ENCODE measurements around the gene TAF6. TPM values are rescaled to one million over a fixed set of nuclear protein-coding genes. Genes with fewer than 3 reads are reported as not detected.

The TAF6 gene
- total RNA-seq, 1 experiment from 2014 or later = 50.5 TPM

- peaks cover 54% of the 10 kb centered on the region for H3K27me3 Mint-ChIP-seq (ENCODE audit: unreplicated experiment)
- no peaks in the 10 kb centered on the region for H3K9me3 Mint-ChIP-seq (ENCODE audit: low read depth, unreplicated experiment)
- CTCF ChIA-PET = interaction anchor here (1.0 kb wide), 1 partner anchor 18 kb away, joined by 4 read pairs; the partner anchor contains the start of gene LAMTOR4
- DNase-seq = no peak
- H3K27ac Mint-ChIP-seq (ENCODE audit: unreplicated experiment) = no peak overlapping the region
- no TSS peak for BruUV-seq (replicated peaks)
- no peak overlapping the region for H3K4me3 Mint-ChIP-seq (ENCODE audit: low read depth, unreplicated experiment)
- intact Hi-C loops (cut with micrococcal nuclease; ENCODE audit: unreplicated experiment) = no loop called here
- TF ChIP-seq CTCF (IDR thresholded peaks at IDR 0.05; ENCODE audit: unreplicated experiment) = no peak
- H3K4me1 Mint-ChIP-seq (ENCODE audit: low read depth, unreplicated experiment) = peaks cover 27% of the 10 kb centered on the region
- peaks cover 7% of the 10 kb centered on the region for H3K36me3 Mint-ChIP-seq (ENCODE audit: insufficient read depth, unreplicated experiment)
Observed at GRCh38 chr7:100166317-100166940, 47.3 kb upstream of the TAF6 start.

- Mint-ChIP-seq H3K4me3 (ENCODE audit: low read depth, unreplicated experiment) (no peak overlapping the region), H3K27me3 (ENCODE audit: unreplicated experiment) (peaks cover 36% of the 10 kb centered on the region), H3K9me3 (ENCODE audit: low read depth, unreplicated experiment) (no peaks in the 10 kb centered on the region), H3K36me3 (ENCODE audit: insufficient read depth, unreplicated experiment) (peaks cover 18% of the 10 kb centered on the region), H3K4me1 (ENCODE audit: low read depth, unreplicated experiment) (peaks cover 17% of the 10 kb centered on the region), H3K27ac (ENCODE audit: unreplicated experiment) (no peak overlapping the region)
- BruUV-seq (replicated peaks) = no TSS peak
- no peak for TF ChIP-seq CTCF (IDR thresholded peaks at IDR 0.05; ENCODE audit: unreplicated experiment)
- no peak for DNase-seq
- intact Hi-C loops (cut with micrococcal nuclease; ENCODE audit: unreplicated experiment) = no loop called here
- CTCF ChIA-PET = no interaction called here
Observed at GRCh38 chr7:100163871-100164270, 44.7 kb upstream of the TAF6 start.

- Mint-ChIP-seq H3K36me3 (ENCODE audit: insufficient read depth, unreplicated experiment) (peaks cover 19% of the 10 kb centered on the region), H3K27ac (ENCODE audit: unreplicated experiment) (no peak overlapping the region), H3K27me3 (ENCODE audit: unreplicated experiment) (peaks cover 28% of the 10 kb centered on the region), H3K4me1 (ENCODE audit: low read depth, unreplicated experiment) (peaks cover 10% of the 10 kb centered on the region), H3K9me3 (ENCODE audit: low read depth, unreplicated experiment) (no peaks in the 10 kb centered on the region), H3K4me3 (ENCODE audit: low read depth, unreplicated experiment) (no peak overlapping the region)
- TF ChIP-seq CTCF (IDR thresholded peaks at IDR 0.05; ENCODE audit: unreplicated experiment) = no peak
- intact Hi-C loops (cut with micrococcal nuclease; ENCODE audit: unreplicated experiment) = no loop called here
- BruUV-seq (replicated peaks) = no TSS peak
- CTCF ChIA-PET = no interaction called here
- DNase-seq = peak; percentile 27
Observed at GRCh38 chr7:100163006-100163531, 43.9 kb upstream of the TAF6 start.

- Mint-ChIP-seq H3K36me3 (ENCODE audit: insufficient read depth, unreplicated experiment) (peaks cover 34% of the 10 kb centered on the region), H3K27ac (ENCODE audit: unreplicated experiment) (no peak overlapping the region), H3K27me3 (ENCODE audit: unreplicated experiment) (no peaks in the 10 kb centered on the region), H3K9me3 (ENCODE audit: low read depth, unreplicated experiment) (no peaks in the 10 kb centered on the region), H3K4me1 (ENCODE audit: low read depth, unreplicated experiment) (no peaks in the 10 kb centered on the region), H3K4me3 (ENCODE audit: low read depth, unreplicated experiment) (no peak overlapping the region)
- TF ChIP-seq CTCF (IDR thresholded peaks at IDR 0.05; ENCODE audit: unreplicated experiment) = no peak
- intact Hi-C loops (cut with micrococcal nuclease; ENCODE audit: unreplicated experiment) = no loop called here
- no TSS peak for BruUV-seq (replicated peaks)
- no peak for DNase-seq
- CTCF ChIA-PET = interaction anchor here (0.8 kb wide), 1 partner anchor 23 kb away, joined by 5 read pairs; no protein-coding TSS in a partner anchor
Observed at GRCh38 chr7:100160067-100160466, 40.9 kb upstream of the TAF6 start.
